HG03139 (cell line): Measurements from ENCODE around the gene PPP6C.
"Not testable (repeated sequence)": the region's sequence is repeated elsewhere in the genome, so short reads cannot be mapped to it uniquely, and the experiment has no call there.

Source experiments
- ATAC-seq: cut with Tn5 transposase; IDR thresholded peaks from one replicate; pipeline ENCODE4 v1.9.1; 2021; ENCODE audit not compliant: unreplicated experiment

The PPP6C gene

DNA sequence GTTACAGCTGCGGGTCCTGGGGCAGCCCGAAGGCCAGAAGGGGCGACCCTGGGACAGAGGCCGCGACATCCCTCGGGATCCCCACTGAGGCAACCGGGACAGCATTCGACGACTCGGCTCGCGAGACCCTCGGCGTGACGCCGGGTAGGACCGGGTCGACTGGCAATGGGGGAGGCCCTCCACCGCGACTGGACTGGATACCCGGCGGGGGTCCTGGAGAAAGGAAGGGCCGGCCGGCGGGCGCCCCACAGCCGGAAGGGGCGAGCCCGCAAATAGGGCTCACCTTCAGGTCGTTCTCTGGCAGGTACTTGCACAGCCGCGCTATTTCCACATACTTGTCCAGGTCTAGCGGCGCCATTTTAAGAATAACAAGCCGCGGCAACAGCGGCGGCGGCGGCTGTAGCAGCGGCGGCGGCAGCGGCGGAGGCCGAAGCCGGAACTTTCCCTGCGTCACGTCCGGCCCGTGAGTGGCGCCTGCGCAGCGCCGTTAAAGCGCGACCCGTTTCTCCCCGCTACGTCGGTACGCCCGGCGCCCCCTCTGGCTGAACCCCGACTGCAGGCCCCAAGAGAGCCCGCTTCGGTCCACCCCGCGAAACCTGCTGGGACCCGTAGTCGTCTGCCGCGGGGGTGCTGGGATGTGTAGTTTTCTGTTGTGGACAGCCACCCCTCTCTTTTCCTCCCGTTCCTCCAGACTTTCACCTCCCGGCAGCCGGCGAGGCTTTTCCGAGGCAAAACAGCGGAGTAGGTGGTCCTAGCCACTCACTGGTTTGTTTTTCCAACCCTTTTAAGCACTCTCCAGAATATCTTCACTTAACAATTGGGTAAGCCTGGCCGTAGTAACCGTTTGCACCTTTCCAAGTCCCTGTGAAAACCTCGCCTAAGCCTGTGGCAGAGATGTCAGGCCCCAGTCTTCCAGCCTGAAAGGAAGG is at the start of gene PPP6C:
TSS of gene PPP6C (minus strand) at position 443 of the 929 bp plus-strand sequence. CDS start at position 358, 85 bp downstream.
- peak; percentile 99 for ATAC-seq

DNA sequence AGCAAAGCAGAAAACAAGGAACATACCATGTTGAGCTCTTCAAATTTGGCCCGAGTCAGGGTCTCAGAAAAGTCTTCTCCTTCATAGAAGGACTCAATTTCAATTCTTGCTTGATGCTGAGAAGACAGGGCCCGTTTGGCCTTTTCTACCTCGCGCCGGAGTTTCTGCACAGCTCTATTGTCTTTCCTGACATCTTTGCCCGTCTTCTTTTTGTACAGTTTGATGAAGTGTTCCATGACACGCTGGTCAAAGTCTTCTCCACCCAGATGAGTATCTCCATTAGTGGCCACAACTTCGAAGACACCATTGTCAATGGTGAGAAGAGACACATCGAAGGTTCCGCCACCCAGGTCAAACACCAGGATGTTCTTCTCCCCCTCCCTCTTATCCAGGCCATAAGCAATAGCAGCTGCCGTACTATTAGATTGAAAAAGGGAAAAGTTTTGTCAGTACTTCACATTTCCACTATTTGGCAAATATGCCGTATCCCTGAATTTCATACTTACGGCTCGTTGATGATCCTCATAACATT is 49.4 kb upstream of the PPP6C start:
- no peak for ATAC-seq

DNA sequence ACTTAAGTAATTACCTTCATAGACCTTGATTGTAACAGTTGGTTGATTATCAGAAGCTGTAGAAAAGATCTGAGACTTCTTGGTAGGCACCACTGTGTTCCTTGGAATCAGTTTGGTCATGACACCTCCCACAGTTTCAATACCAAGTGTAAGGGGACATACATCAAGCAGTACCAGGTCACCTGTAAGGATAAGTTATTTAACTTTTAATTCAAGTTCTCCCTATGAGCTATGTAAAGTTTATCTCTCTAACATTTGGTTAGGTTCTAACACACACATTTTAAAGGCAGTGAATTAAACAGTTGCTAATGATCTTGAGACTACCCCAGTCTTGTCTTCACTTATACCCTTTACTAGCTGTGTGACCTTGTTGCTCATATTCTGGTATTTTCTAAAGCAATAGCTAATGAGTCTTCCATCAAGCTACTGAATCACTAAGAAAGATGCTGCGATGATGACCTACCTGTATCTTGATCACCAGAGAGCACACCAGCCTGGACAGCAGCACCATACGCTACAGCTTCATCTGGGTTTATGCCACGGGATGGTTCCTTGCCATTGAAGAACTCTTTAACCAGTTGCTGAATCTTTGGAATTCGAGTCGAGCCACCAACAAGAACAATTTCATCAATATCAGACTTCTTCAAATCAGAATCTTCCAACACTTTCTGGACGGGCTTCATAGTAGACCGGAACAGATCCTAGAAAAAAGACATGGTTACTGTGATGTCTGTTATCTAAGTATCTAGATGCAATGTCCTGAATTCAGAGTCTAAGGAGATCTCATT is 48.7 kb upstream of the PPP6C start:
- no peak for ATAC-seq

DNA sequence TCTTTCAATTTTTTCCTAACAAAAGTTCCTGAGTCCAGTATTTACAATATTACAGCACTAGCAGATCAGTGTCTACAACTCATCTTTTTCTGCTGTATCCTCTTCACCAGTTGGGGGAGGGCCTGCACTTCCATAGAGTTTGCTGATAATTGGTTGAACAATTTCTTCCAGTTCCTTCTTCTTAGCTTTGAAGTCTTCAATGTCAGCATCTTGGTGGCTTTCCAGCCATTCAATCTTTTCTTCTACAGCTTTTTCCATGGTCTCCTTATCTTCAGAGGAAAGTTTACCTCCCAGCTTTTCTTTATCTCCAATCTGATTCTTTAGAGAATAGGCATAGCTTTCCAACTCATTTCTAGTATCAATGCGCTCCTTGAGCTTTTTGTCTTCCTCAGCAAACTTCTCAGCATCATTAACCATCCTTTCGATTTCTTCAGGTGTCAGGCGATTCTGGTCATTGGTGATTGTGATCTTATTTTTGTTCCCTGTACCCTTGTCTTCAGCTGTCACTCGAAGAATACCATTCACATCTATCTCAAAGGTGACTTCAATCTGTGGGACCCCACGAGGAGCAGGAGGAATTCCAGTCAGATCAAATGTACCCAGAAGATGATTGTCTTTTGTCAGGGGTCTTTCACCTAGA is 47.0 kb upstream of the PPP6C start:
- not testable (repeated sequence) for ATAC-seq

DNA sequence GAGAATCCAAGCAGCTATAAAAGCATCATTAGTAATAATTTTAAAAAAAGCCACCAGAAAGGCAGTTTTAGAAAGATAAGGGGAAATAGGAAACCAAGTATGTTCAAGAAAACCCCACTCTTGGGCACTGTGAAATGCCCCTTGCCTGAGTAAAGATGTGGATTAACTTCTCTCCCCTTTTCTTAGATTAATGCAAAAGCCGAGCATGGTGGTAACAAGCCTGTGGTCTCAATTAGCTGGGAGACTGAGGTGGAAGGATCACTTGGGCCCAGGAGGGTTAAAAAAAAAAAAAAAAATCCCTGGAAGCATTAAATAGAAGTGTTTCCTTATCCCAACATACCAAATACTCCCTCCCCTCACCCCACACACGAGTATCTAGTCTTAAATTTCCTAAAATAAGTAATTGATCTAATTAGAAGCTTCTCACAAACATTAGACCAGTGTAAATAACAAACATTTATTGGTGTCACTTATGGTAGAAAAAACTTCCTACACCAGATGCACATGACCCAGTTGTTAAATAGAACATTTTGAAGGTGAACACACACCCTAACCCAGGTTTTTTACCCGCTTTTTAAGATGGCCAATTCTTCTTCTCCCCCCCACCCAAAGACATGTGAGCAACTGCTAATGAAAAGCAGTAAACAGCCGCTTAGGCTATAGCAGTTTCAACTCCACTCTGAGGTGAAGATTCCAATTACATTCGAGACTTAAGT is 46.4 kb upstream of the PPP6C start:
- no peak for ATAC-seq

DNA sequence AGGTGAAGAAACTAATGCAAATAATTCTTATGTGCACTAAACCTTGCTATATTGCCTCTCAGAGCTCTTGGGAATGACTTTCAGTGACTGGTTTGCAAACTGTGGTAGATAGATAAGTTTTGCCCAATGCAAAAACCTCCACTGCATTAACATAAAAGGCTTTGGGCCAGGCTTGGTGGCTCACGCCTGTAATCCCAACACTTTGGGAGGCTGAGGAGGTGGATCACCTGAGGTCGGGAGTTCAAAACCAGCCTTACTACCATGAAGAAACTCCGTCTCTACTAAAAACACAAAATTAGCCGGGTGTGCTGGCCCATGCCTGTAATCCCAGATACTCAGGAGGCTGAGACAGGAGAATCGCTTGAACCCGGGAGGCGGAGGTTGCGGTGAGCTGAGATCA is 44.5 kb upstream of the PPP6C start:
- ATAC-seq: not testable (repeated sequence)

DNA sequence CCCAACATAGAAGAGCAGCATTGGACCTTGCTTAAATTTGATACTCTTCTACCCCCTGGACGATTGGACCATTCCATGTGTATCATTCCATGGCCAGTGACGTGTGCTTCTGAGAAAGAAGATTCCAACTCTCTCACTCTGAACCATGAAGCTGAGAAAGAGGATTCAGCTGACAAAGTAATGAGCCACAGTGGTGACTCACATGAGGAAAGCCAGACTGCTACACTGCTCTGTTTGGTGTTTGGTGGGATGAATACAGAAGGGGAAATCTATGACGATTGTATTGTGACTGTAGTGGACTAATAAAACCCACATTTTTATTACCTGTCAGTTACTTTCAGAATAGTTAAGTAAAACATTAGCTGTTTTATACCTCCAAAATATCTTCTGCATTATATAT is 44.1 kb upstream of the PPP6C start:
- no peak for ATAC-seq

DNA sequence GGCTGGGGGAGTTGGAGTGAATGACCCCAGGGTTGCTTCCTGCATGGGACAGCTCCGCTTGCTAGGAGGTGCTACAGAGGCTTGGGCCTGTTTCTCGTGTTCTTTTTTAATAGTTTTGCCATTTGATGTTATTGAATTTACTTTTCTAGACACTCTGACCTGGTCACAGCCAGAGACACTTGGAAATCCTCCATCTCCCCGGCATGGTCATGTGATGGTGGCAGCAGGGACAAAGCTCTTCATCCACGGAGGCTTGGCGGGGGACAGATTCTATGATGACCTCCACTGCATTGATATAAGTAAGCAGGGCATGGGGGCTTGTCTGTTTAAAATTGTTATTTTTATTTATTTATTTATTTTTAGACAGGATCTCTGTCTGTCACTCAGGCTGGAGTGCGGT is 38.2 kb upstream of the PPP6C start:
- no peak for ATAC-seq

DNA sequence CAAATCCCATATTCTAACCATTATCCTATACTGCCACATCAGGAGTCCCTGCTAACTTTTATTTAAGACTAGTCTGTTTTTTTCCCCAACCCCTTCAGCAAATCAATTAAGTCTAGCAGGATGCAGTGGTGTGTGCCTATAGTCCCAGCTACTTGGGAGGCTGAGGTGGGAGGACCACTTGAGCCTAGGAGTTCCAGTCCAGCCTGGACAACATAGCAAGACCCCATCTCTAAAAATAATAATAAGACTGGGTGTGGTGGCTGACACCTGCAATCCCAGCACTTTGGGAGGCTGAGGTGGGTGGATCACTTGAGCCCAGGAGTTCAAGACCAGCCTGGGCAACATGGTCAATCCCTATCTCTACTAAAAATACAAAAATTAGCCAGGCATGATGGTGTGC is 35.3 kb upstream of the PPP6C start:
- ATAC-seq: not testable (repeated sequence)

DNA sequence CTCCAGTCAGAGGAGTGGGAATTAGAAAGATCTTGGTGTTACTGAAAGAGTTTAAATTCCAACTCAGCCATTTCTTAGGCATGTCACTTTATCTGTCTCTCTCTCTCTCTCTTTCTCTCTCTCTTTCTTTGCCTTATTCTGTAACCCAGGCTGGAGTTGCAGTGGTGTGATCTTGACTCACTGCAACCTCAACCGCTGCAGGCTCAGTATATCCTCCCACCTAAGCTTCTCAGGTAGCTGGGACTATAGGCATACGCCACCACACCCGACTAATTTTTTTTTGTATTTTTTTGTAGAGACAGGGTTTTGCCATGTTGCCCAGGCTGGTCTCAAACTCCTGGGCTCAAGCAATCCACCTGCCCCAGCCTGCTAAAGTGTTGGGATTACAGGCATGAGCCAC is 29.0 kb upstream of the PPP6C start:
- no peak for ATAC-seq

DNA sequence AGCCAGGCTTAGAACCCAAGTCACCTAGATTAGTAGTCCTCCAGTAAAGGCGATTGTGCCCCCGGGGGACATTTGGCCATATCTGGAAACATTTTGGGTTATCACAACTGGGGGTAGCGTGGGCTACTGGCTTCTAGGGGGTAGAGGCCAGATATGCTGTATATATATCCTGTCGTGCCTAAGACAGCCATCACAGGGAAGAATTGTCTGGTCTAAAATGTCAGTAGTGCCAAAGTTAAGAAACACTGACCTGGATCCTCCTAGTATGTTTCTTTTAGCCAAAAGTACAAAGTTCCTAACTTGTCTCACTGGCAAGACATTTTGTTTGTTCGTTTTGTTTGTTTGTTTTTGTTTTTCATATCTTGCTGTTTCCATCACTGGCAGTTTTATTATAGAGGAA is 24.6 kb upstream of the PPP6C start:
- no peak for ATAC-seq

DNA sequence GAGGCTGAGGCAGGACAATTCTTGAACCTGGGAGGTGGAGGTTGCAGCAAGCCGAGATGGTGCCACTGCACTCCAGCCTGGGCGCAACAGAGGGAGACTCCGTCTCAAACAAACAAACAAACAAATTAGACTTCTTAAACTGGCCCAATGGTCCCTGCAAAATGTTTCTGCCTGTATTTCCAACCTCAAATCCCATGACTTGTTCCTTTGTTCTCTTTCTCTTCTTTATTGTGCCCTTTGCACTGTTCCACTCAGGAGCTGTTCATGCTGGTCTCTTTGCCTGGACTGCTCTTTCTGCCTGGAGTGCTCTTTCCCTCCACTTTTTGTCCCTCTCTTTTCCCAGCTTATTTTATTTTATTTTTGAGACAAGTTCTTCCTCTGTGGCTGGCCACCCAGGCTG is 14.9 kb upstream of the PPP6C start:
- no peak for ATAC-seq

DNA sequence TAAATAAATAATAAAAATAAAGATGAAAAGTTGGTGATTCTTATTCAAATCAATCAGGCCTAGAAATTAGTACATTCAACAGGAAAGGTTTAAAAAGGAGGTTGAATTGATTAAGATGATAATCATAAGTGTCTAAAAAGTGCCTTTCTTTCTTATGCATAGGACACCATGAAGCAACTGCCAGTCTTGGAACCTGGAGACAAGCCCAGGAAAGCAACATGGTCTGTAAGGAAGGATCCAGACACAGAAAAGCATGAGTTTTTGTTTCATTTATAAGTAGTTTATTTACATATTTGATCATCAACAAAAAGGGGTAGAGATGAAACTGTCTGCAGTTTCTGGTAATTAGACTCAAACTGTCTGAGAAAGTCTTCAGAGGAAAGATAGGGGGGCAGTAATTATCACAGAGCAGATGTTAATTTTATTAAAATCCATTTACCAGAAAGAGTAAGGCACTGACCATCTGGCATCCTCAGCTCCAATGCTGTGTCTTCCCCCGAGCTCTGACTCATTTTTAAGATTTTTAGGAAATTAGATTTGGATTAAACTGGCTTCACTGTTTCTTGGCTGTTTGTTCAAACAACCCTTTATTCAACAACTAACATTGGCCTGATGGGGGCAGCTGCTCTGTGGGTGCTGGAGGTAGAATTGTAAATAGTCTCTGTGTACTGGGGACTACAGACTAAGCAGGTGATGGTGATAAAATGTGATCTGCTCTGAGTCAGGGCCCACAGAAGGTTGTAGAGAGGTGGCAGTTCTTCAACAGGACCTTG is 13.4 kb upstream of the PPP6C start:
- no peak for ATAC-seq

DNA sequence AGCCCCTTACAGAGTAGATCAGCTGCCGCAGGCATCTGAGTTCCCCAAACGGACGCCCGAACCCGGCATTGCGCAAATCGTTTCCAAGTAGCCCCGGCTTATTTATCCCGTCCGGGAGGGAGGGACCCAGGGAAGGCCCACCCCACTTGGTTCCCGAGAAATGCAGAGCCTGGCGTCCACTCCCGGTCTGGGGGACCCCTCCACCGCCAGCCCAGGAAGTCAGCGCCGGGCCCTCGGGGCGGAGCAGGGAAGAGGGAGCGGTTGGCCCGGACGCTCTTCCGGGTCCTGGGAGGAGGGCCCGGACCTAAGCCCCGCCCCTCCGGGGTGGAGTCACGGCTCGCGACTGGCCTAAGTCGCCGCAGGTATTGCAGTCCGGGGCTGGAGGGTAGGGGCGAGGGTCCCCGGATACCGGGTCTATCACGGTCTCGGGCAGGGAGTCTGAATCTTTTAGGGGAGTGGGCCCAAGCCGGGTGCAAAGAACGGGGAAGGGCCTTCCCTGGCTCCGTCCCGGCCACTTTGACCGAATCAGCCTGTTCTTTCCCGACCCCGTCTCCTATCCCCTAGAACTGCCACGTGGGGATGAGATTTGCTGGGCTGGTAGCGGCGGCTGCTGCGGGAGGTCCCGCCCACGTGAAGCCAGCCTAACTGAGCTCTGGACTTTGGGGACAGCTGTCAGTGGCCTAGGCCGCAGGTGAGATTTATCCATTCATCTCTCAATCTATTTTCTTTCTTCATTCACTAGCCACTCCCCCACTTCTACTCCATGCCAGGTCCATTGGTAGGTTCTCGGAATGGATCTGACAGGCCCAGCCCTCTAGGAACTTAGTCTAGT is 10.8 kb upstream of the PPP6C start, which contains the start of gene RABEPK:
TSS of gene RABEPK (plus strand) at position 327 of the 832 bp plus-strand sequence. CDS start 2,472 bp downstream, outside the sequence.
- ATAC-seq: peak; percentile 96

DNA sequence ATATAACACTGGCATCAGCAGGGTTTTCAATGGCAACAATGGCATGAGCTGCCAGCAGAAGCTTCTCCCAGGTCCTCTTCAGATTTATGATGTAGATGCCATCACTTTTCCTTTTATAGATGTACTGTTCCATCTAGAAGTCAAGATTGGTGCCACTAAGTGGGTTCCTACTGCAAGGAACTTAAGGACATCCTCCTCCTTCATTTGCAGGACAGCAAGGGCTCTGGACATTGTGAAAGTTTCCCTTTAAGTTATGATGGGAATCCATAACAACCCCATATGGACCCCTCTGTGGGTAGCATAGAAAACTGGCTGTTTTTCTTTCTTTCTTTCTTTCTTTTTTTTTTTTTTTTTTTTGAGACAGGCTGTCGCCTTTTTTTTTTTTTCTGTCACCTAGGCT is 6.0 kb upstream of the PPP6C start:
- ATAC-seq: not testable (repeated sequence)

DNA sequence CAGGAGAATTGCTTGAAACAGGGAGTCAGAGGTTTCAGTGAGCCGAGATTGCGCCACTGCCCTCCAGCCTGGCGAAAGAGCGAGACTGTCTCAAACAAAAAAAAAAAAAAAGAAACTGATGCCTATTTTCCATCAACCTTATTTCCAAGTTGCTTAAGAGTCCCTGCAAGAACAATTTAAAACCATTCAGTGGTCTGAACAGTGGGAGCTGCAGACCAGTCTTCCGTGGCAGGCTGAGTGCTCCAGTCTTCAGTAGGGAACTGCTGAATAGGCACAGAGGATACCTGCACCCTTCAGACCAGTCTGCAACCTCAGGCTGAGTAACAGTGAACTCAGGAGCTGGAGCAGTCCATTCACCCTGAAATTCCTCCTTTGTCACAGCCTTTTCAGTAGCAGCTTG is 4.9 kb upstream of the PPP6C start:
- ATAC-seq: not testable (repeated sequence)

DNA sequence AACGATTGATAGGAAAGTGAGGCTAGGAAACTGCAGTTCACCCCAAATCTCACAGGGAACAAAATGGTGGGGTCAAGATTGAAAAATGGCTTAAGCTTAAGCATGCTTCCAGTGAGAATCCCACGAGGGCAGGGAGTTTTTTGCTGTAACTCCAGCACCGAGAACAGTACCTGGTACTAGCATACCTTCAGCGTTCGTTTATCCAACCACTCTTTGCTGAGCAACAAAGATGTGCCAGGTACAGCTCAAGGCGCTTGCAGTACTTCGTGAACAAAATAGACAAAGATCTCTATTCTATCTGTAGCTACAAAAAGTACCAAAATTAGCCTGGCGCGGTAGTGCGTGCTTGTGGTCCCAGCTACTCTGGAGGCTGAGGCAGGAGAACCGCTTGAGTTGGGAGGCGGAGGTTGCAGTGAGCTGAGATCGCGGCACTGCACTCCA is 778 bp upstream of the PPP6C start:
- ATAC-seq: no peak

DNA sequence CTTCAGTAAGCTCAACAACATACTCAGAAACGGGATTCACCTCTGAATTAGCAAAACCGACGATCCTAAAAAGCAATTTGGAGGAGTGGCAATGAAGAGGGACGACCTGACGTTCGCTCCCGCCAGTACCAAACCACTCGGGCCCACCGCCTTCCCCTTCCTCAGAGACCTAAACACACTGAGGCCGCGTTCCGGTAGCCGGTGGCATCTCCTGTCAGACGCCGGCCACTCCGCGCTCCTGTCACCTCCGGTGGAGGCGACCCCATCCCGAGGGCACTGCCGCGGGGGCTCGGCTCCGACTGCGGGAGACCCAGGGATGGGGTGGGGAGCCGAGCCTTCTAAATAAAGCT is 617 bp downstream of the PPP6C start:
- ATAC-seq: no peak

DNA sequence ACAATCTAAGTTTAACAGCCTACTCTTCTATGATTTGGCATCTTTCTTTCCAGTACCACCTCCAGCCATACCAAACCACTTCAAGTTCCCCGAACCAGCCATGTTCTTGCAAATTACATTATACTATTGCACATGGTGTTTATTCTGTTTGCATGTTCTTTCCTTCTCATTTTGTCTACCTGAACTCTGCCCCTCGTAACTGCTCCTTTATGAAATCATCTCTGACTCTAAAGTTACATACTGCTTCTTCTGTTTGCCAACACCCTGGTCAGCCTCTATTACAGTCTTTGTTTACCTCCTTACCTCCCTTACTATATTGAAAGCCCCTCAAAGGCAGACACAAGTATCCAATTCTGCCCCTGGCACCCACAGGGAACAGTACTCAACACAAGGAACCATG is 6.0 kb downstream of the PPP6C start:
- ATAC-seq: no peak
